GM12878 (cell line): ENCODE data around the gene ZNF423.

ENCODE experiments used
- EZH2 ChIP-seq: IDR thresholded peaks from 2 replicates; pipeline ENCODE4 v1.6.1; 2012; ENCODE audit warnings: low read depth, mild to moderate bottlenecking, control low read depth, inconsistent platforms, low read length, borderline replicate concordance; ENCODE audit not compliant: control insufficient read depth
- IKZF2 ChIP-seq, 2 experiments: fragments of 450-650 bp; IDR thresholded peaks; 2 replicates each; pipeline ENCODE4 v1.6.1; 2017; ENCODE audit warnings: mild to moderate bottlenecking in 2 of 2, moderate library complexity in 2 of 2
- KDM1A ChIP-seq: fragments of 200-600 bp; sonication (generic); IDR thresholded peaks from 2 replicates; pipeline ENCODE4 v1.6.1; 2016; ENCODE audit warnings: borderline replicate concordance
- POLR2A ChIP-seq: IDR thresholded peaks from 2 replicates; pipeline ENCODE4 v1.6.1; 2011; ENCODE audit warnings: low read depth, mild to moderate bottlenecking, low read length
- TF ChIP-seq, protein P1 (sequence below): IDR thresholded peaks from 2 replicates; pipeline ENCODE4 v1.6.1; 2012; ENCODE audit warnings: low read length, inconsistent platforms

- TF ChIP-seq IKZF2 (IDR thresholded peaks at IDR 0.05) (no peak), POLR2A (no peak), KDM1A (no peak), EZH2 (no peak)
- TF ChIP-seq, protein P1, sequence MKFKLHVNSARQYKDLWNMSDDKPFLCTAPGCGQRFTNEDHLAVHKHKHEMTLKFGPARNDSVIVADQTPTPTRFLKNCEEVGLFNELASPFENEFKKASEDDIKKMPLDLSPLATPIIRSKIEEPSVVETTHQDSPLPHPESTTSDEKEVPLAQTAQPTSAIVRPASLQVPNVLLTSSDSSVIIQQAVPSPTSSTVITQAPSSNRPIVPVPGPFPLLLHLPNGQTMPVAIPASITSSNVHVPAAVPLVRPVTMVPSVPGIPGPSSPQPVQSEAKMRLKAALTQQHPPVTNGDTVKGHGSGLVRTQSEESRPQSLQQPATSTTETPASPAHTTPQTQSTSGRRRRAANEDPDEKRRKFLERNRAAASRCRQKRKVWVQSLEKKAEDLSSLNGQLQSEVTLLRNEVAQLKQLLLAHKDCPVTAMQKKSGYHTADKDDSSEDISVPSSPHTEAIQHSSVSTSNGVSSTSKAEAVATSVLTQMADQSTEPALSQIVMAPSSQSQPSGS, result no peak
Measured at GRCh38 chr16:49799172-49799571, 56.7 kb downstream of the ZNF423 start.
